22Rv1 (cell line): ENCODE measurements around the gene ENDOG.
"Not testable (repeated sequence)": the region's sequence is repeated elsewhere in the genome, so short reads cannot be mapped to it uniquely, and the experiment has no call there.

Experiments used
- CTCF ChIP-seq: fragments of 450-650 bp; IDR thresholded peaks from 2 replicates; pipeline ENCODE4 v1.5.1; 2017; ENCODE audit warnings: mild to moderate bottlenecking
- ZFX ChIP-seq: fragments of 450-650 bp; IDR thresholded peaks from 2 replicates; pipeline ENCODE4 v1.6.1; 2017; ENCODE audit warnings: antibody characterized with exemption, borderline replicate concordance

- not testable (repeated sequence) for TF ChIP-seq CTCF, ZFX
These were observed 40.2 kb downstream of the ENDOG start for GRCh38 chr9:128858476-128858875.
